Stimulated activated CD4-positive, alpha-beta T cell treated with anti-CD3 and anti-CD28 coated beads, TNF-alpha, amount 100 ng/mL, for 24 hours (primary cell): ENCODE measurements around the gene KCTD18.

Experiments used
- DNase-seq, 3 experiments: peaks; one replicate each; pipeline ENCODE4 v3.0.0-alpha.2; 2020; ENCODE audit warnings: low read depth in 3 of 3

KCTD18 gene

DNA sequence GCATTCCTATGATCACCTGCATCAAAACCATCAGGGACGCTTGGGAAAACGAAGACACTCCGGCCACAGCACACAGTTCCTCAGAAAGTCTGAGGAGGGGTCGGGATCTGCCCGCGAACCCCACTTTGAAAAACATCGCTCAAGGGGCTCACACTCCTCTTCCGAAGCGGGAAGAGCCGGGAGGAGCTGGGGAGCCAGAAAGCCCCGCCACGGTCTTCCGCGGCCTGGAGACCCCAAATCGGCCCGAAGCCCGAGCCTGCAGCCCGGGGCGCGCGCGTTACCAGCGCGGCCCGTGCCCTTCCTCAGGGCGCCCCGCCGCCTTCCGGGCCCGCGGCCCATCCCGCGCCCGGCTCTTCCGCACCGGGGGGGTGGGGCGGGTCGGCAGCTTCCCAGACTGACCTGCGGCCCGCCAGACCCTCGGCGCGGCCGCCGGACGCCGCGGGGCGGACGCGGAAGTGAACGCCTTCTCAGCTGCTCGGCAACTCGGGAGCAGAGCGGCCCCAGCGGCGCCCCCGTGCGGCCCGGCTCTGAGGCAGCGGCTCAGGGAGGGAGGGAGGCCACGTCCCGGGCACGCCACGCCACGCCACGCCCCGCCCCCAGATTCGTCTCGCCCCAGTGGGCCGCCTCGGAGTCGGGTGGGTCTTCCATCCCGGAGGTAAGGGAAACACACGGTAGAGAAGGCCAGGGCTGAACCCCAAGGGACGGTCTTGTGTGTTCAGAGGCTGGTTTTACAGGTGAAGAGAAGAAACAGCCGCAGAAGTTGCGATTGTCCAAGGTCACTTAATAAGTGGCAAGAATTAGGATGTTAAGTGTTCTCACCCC is at the start of gene KCTD18:
TSS of gene KCTD18 (minus strand) at position 457 of the 822 bp plus-strand sequence. CDS start 3,052 bp downstream, outside the sequence.
- DNase-seq = peak; percentile 80 to 91 (median 81)

DNA sequence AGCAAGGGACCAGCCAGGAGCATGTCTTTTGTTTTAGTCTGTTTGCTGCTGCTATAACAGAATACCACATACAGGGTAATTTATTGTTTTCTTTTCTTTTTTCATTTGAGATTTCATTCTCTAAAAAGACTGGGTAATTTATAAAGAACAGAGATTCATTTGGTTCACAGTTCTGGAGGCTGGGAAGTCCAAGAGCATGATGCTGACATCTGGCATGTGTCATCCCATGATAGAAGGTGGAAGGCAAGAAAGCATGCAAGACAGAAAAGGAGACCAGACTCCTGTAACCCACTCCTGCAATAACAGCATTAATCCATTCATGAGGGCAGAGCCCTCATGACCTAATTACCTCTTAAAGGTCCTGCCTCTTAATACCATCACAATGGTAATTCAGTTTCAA is 30.9 kb upstream of the KCTD18 start:
- DNase-seq = no peak

DNA sequence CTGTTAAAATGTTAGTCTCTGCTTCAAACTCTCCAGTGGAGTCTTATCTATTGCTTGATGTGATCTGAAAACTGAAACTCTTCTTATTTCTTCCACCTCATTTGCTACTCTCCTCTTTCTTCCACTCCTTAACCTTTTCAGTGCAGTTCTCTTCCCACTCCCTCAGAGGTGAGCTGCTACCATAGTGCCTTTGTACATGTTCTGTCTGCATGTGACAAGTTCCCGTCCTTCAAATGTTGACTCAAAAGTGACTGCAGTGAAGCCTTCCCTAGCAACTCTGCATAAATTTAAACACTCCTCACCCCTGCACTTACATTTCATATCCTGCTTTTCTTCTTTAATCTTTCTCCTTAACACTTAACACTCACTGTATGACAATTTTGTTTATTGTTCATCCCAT is 28.3 kb upstream of the KCTD18 start:
- no peak for DNase-seq

DNA sequence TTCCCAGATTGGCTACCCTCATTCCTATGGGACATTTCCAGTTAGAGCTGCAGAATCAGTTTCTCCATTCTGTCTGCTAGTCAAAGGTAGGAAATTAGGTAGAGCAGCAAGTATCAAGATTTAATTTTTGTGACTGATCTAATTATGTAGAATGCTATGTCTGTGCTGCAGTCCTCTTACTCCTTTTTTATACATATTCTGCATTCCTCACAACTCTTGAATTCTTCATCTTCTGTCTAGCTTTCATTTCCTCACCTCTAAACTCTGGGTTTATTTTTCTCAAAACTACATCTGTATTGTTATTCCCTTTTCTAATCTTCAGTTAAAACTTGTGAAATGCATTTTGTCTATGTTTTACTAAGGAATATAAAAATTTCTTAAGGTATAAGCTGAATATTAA is 24.7 kb upstream of the KCTD18 start:
- DNase-seq = no peak

DNA sequence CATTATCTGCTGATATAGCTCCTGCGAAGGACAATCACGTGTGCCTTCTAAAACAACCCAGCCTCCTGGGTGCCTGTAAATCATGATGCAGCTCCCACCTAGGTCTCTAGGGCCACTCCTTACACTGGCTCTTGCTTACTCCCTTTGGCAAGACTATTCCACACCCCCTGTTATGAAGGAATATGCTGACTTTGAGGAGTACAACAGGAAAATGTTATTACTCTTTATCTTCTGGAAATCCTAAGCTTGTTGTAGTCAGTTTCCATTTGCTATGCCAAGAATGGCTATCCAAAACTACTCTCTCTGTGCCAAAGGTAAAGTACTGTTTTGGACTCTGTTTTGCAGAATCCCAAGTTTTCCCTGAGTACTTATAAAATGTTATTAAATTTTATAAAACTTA is 23.9 kb upstream of the KCTD18 start:
- DNase-seq = no peak

DNA sequence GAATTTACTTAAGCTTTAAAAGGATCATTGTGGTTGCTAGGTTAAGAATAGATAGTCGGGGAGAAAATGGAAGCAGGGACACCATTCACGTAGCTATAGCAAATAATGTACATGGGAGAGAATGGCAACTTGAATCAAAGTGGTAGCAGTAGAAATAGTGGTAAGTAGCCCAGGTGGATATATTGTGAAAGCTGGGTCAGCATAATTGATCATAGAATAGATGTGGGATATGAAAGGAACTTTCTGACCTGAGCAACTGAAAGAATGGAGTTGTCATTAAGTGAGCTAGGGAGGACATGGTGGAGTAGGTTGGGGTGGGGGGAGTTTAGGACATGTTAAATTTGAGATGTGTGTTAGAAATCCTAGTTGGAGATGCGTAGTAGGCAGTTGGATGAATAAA is 18.4 kb upstream of the KCTD18 start:
- DNase-seq = no peak

DNA sequence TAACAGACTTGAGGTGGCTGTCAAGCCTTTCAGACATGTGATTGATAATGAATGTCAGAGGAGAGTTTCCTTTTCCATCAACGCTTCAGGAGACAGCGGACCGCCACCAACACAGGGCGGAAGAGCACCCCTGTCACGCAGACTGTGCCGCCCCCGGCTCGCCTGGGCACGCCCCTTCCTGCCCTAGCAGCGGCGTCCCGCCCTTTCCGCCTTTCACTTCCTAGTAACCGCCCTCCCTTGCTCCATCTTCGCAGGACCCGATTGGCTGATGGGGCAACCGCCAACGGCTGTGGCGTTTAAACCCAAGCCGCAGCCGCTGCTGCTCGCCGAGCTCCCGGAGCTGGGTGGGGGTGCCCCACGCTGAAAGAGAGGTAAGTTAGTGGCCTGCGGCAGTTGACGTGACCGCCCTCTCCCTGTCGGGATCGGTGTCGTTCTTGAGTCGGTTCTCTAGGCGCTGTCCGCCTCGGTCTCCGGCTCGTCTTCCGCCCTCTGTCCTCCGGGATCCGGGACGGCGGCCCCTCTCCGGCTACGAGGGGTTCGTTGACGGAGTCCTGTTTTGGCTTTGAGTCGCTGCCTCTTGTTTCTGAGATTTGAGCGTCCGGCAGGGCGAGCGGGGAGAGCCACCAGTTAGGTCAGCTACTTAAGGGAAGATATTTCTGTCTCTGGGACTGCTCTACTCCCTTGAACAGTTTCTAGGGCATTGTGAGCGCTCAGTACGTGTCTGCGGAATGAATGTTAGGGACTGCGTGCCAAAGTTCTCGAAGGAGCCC is 16.2 kb upstream of the KCTD18 start, which contains the start of gene SGO2:
TSS of gene SGO2 (plus strand) at position 326 of the 770 bp plus-strand sequence. CDS start 6,769 bp downstream, outside the sequence.
- peak; percentile 90 to 96 (median 94) for DNase-seq

DNA sequence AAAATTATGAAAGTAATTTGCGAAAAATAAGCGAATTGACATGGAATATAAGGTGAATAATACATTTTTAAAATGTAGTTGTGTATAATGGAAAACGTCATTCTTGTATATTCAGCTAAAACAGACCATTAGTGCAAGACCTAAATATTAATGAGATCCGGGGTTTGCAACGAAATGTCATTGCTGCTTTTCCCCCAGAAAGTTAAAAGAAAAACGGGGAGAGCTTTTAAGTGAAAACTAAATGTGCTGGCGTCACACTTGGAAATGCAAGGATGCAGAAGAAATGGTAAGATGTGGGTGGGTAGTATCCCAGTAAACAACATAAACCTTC is 15.6 kb upstream of the KCTD18 start:
- no peak for DNase-seq

DNA sequence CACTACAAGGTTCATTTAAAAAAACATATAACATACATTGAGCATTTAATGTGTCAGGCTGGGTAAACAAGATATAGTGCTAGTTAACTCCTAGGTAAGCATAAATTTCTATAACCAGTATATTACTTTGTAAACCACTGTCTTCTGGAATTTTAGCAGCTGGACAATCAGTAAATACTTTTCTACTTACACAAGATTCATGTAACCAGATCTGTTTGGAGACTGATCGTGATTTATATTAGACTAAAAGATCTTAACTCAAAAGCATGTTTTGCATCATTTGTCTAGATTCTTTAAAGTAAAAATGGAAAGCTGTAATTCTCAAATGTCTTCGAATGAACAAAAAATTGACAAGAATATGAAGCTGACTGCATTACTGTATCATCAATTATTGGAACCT is 15.2 kb upstream of the KCTD18 start:
- no peak for DNase-seq

DNA sequence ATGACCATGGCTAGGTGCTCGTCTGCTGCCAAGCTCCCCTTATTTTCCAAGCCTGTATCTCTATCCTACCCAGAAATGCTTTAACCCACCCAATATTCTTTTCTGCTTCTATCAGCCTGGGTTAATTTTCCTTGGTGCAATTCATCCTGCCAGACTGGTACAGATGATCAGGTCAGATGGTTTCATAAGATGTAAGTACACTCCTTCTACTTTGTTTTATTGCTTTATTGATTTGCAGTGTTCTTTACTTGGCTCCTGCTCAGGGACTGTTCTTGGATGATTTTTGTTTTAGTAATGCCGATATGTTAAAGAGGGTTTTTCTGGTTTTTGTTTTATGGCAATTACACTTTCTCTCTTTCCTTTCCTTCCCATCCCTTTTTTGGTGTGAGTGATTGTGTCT is 13.7 kb upstream of the KCTD18 start:
- DNase-seq = no peak

DNA sequence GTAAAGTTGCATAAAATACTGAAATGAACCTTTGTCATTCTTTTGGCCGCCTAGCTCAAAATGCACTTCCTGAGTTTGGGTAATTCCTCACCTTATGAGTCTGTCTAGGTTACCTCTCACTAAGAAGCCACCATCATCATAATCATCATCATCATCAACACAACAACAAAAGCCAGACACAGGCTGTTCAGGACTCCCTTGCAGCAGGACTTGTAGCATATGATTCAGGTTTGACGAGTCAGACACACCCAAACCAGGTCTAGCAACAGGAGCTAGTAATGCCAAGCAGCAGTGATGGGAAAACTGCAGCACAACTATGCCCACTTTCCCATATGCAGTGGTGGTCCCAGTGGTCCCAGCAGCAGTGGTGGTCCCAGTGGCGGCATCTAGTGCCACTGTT is 13.3 kb upstream of the KCTD18 start:
- DNase-seq = no peak

DNA sequence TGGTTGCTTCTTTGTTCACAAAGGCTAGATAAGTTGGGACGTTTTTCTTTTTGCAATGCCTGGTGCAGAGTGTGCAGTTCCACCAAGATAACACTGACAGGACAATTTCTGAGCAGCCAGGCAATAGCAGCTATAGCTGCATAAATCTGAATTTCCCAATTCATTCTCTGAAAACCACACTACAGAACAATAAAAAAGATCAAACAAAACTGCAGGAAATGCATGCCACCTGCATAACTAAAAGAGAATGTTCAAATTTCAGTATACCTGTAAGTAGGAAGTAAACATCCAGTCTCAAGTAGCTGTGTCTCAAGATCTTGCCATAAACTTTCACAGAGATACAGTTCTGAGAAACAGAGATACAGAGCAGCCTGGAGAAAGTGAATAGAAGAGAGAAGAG is 5.3 kb upstream of the KCTD18 start:
- DNase-seq = no peak

DNA sequence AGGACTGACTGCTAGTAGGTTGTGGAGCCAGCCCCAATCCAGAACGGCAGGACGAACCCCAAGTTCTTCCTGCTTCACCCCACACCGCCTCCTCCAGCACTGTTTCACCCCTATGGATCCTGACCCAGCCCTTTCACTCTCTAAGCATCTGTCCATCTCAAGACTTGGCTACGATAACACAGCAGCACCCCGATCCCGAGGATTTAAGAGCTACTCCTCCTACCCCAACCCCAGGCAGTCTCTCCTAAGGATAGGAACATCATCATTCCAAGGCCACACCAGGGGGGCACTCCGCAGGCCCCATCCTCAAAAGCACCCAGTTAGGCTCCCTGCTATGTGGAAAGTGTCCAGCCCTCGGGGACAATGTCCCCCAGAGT is 645 bp downstream of the KCTD18 start:
- DNase-seq = no peak

DNA sequence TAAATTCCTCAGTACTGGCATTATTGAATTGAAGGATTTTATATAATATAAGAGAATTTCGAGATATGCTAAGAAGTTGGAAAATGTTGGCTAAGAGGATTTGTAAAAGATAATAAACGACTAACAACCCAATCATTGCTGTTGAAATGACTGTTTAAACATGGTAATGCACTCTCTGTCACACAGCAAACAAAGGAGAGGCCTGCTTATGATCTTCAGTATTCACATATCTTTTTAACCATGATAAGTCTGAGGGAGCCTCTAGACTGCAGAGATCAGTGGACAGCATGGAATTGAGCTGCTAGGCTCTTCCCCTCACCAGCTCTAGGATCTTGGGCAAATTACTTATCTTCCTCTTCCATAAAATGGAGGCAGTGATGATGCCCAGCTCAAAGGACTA is 2.7 kb downstream of the KCTD18 start:
- no peak for DNase-seq

DNA sequence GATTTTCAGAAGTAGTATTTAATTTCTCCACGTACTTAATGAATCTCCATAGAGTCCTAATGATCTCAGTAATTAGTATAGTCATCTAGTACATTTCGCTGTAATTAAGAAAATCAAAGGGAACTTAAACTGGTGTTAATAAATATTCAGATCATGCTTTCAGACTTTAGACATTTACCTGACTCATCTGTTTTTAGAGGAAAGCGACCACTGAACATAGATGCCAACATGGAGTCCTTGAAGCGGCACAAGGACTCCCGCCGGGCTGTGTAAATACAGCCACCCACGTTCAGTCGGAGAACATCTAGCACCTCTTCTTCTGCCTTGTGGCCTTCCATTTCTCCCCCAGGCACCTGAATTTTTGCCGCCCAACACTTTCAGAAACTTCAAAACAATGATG is 3.2 kb downstream of the KCTD18 start:
- no peak for DNase-seq

DNA sequence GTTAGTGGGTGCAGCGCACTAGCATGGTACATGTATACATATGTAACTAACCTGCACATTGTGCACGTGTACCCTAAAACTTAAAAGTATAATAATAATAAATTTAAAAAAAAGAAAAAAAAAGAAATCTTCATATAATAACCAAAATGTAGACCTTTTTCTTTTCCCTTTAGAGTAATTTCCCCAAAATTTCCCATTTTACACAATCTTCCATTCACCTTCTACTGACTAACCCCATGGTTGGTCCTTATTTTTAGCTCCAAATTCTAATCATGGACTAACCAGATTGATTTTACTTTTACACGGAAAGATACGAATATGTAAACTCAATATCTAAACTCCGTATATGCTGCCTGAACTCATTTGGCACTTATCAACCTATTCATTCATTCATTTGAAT is 7.7 kb downstream of the KCTD18 start:
- no peak for DNase-seq

DNA sequence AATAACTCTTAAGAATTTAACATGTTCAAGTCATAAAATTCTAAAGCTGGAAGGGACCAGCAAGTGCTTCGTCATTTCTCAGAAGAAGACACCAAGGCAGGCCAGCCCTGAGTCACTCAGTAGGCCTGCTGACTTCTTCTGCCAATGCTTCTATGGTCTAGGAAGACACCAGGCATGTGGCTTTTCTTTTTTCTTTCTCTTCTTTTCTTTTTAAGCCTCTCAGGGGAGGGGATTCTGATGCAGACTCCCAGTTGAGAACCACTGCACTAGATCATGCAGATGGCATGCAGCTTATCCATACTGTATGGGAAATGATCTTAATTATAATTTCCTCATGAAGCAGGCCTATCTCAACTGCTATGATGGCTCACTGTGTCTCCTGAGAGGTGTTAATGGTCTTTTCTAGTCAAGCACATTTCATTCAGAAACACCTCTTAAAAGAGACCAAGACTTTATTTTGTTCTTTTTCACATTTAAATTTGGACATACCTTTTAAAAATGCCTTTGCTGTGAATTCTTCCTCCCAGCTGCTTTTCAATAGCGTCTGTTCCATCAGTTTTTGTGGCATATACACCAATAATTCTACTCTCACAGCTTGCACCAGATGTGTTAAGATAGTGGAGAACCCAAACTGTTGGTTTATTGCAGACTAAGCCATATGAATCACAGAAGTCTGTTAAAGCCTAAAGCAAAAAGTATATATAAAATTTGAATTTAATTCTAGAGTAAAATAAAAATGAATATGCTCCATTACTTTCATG is 11.3 kb downstream of the KCTD18 start:
- DNase-seq = no peak

DNA sequence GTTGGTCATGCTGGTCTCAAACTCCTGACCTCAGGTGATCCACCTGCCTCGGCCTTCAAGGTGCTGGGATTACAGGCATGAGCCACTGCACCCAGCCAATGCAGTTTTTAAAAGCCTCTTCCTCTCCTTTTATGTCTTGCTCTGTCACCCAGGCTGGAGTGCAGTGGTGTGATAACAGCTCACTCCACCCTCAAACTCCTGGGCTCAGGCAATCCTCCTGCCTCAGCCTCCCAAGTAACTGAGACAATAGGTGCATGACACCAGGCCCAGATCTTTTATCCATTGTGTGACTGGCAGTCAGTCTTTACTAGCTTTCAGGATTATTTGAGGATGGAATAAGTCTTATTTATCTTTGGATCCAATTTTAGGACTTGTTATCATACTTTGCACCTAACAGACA is 13.2 kb downstream of the KCTD18 start:
- DNase-seq = no peak

DNA sequence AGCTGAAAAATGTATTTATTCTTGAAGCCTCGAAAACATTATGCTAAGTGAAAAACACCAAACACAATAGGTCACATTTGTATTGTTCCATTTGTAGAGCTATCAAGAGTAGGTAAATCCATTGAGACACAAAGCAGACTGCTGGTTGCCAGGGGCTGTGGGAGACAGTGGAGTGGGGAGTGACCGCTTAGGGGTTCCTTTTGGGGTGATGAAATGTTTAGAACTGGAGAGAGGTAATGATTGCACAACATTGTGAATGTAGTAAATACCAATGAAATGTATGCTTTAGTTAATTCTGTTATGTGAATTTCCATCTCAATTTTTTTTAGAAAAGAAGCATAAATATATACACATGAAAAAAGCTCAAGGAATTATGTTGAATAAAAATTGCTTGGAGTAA is 15.8 kb downstream of the KCTD18 start:
- no peak for DNase-seq

DNA sequence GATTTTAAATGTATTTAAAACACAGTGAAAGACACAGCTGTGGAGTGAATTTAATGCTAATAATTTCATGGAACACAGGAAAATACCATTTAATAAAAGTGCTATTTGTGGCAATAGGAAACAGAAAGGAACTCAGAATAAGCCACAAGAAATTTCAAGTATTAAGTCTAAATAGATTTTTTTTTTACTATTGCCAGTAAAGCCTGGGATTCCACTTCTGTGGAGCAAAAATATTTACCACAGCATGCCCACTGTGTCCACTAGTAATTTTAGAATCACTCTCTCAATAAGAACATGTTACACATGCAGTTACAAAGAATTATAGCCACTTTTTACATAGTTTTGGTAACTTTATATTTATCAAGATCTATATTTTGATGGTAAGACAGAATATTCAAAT is 17.2 kb downstream of the KCTD18 start:
- DNase-seq = no peak

DNA sequence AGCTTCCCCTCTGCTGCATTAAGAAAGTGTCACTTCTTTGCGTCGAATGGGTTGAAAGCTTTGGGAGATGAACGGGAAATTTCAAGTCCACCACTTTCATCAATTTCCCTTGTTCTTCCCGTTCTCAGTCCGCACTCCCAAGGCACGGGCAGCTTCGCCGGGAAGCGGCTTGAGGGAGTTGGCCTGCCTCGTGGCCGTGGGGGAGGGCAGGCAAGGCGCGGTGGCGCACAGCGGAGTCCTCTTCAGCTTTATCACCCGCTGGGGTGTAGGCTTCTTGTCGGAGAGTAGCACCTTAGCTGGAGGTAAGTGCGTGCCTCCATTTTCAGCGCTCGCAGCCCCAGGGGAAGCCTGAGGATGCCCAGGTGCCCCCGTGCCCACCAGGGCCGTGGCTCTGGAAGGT is 19.9 kb downstream of the KCTD18 start:
- no peak for DNase-seq

DNA sequence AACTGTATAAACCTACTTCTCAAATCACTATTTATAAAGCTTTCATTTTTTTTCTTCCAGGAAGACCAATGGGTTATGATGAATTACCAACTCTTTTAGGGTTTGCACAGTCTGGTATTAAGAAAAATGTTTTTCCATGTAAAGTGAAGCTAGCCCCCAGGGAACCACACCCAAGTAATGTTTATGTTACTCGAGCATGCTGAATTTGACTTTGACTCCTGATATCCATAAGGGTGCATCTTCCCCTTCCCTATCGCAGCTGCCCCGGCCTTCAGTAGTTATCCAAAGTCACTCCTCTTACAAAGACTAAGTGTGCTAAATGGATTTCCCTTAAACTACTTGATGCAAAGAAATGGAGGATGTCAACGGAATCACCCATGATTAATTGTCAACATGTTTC is 21.7 kb downstream of the KCTD18 start:
- no peak for DNase-seq

DNA sequence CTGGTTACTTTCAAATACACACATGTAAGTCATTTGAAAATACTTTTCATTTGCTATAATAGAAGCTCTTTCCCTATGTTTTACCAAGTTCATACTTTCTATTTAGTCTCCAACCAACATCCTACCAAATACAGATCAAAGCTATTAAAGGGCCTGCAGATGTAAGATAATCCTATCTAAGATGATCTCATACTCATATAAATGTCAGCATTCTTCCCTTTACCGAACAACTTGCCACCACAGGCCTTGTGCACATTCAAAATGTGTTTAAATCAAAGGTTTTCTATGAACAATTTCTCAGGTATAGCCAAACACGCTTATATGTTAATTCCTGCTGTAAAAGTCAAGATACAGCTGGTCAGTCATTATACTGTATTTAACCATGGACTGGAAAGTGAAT is 23.3 kb downstream of the KCTD18 start:
- no peak for DNase-seq
